ENCODE data around the gene ATP8A1.

DNA sequence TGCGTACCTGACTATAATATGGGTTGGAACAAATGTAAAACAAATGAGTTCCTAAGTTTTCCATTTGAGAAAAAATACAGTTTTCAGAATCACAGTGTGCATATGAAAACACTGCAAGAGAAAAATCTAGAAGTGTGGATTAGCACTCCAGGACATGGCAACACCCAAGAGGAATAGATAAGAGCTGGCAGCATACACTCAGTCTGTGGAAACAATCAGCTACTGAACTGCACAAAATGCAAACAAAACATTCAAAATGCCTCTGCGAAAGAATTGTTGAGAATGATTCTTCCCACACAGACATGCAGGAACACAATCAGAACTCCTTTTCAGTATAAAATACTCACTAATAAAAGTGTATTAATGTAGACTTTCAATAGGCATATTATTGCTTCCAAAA lies 39.9 kb downstream of the ATP8A1 start:
- TF ChIP-seq TAF1 (IDR thresholded peaks at IDR 0.05; ENCODE audit: low read depth, low read length) (no peak), POLR2A (IDR thresholded peaks at IDR 0.05; ENCODE audit: low read depth, low read length) (no peak), POLR2AphosphoS5 (IDR thresholded peaks at IDR 0.05; ENCODE audit: low read depth, low read length) (no peak), POU2F2 (IDR thresholded peaks at IDR 0.05; ENCODE audit: low read depth, low read length) (no peak), PAX5 (IDR thresholded peaks at IDR 0.05; ENCODE audit: insufficient read depth, low read length, severe bottlenecking) (no peak)
